IPS DF 19.7 (cell line): ENCODE data around the gene RASL12.
"Not testable (repeated sequence)": the region's sequence is repeated elsewhere in the genome, so short reads cannot be mapped to it uniquely, and the experiment has no call there.

ENCODE experiments used
- DNase-seq: peaks from one replicate; pipeline ENCODE4 v3.0.0-alpha.2; 2013; ENCODE audit warnings: low read depth, low spot score

RASL12 gene

DNA sequence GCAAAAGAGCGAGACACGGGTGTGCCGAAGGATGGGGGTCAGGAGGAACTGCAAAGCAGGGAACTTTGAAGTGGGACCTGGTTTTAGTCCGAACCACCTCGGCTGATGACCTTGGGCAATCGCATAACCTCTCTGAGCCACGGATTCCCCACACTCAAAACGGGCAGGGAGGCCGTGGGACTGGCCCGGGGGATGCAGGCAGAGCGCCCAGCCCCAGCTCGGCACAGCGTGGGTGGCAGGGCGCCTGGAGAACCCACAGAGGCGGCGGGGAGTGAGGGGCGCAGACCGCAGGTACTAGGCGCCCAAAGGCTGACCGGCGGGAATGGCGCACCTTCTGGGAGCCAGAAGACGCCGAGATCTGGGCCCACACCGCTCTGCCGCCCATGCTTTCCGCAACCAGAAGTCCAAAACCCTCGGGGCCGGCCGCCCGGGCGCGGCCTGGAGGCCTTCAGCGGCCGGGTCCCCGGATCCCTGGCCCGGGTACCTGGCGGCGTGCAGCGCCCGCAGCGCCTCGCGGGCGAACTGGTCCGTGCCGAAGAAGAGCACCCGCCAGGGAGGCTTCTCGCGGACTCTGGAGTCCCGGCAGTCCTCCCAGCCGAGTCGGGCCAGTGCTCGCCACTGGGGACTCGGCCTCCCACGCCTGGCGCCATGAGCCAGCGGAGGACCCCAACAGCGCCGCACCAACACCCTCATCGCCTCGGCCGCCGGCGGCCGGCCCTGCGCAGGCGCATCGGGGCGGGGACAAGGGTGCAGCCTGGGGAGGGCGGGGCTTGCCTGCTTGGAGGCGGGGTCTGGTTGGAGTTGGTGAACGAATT is 38.7 kb downstream of the RASL12 start, which contains the start of gene MTFMT:
TSS of gene MTFMT (minus strand) at position 719 of the 815 bp plus-strand sequence. CDS start at position 693, 26 bp downstream.
- DNase-seq = no peak

DNA sequence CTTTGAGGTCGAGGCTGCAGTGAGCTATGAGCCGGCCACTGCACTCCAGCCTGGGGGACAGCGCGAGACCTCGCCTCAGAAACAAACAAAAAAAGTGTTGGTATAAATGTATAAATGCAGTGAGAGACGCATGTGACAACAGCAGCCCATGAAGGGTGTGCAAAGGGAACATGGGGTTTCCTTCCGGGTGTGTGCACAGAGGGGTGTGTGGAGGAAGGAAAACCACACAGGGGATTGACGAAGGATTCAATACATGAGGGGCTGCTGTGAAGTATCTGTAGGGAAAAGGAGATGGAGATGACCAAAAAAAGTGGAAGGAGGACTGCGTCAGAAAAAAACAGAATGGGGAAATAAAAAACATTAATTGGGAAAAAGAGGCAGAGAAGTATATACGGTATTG is 39.5 kb downstream of the RASL12 start:
- no peak for DNase-seq

DNA sequence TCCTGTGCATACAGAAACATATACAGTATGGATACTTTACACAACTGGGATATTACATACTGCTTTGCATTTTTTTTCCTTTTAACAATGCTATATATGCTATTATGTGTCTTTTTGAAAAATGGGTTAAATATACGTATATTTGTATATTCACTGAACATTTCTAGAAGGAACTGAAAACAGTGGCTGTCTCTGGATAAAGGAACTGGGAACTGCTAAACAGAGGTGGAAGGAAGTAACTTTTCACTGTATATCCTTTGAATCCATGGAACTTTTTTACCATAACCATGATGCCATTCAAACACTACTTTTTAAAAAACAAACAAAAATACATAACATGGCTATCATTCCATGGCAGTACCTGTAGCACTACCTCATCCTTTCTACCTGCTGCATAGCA is 40.2 kb downstream of the RASL12 start:
- DNase-seq = no peak

DNA sequence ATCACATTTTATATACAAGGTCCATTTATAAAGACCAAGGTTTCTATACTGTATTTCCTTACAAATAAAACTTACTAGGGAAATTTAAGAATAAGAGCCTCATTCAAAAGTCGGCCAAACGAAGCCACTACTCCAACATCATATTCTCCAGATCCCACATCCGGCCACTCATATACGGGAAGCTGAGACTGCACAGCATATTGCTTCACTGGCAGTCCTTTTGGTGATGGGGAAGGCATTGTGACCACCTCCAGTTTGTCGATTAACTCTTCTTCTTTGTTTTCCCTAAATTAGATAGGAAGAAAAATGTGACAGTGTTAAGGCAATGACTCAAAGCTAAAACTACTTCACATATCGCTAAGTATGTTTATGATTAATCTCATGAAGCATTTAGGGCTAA is 41.0 kb downstream of the RASL12 start:
- DNase-seq = no peak

DNA sequence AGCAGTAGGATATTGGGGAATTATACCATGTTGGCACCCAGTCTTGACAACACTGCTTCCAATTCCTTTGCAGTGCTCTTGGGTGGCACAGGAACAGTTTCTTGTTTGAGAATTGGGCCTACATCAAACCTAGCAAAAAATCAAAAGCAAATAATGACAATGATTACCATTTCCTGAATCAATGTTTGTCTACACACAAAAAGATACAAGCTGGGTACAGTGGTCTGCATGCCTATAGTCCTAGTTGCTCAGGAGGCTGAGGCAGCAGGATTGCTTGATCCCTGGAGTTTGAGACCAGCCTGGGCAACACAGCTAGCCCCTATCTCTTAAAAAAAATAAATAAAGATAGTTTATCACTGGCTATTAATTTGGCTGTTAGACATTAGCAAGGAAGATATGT is 46.3 kb downstream of the RASL12 start:
- no peak for DNase-seq

DNA sequence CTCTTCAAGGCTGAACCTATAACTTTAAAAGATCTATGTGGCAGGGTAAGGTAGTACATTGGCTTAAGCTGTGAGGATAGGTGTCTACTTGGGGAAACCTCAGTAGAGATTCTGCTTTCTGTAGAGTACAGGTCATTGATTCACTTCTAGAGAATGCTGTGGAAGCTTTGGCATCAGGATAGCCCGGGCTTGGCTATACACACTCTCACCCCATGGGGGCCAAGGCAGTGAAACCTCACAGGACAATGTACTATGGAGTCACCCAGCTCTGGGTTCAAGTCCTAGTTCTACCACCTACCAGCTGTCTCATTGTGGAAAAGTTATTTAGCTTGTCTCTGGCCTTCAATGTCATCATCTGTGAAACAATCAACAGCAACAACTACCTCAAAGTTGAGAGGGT is 47.4 kb downstream of the RASL12 start:
- DNase-seq = no peak

DNA sequence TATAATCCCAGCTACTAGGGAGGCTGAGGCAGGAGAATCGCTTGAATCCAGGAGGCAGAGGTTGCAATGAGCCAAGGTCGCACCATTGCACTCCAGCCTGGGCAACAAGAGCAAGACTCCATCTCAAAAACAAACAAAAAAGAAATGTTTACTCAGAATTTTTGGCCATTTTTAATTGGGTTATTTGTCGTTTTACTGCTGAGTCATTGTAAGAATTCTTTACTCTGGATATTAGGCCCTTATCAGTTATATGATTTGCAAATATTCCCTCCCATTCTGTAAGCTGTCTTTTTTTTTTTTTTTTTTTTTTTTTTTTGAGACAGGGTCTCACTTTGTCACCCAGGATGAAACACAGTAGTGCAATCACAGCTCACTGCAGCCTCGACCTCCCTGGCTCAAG is 56.6 kb downstream of the RASL12 start:
- not testable (repeated sequence) for DNase-seq

DNA sequence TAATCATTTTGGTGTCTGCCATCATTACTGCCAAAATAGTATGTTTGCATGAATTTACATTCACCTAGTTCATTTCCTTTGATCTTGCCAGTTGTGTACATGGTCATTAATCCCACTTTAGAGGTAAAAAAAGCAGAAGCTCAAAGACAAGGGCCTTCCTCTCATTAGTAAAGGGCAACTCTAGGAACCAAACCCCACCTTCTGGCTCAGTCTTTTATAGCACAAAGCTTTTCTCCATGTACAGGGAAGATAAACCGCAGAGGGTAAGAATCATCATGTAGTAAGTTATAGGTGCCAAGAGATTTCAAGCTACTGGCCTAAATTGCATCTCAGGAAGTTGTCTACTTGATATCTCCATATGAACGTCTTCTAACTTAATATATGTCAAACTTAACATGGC is 58.8 kb downstream of the RASL12 start:
- no peak for DNase-seq

DNA sequence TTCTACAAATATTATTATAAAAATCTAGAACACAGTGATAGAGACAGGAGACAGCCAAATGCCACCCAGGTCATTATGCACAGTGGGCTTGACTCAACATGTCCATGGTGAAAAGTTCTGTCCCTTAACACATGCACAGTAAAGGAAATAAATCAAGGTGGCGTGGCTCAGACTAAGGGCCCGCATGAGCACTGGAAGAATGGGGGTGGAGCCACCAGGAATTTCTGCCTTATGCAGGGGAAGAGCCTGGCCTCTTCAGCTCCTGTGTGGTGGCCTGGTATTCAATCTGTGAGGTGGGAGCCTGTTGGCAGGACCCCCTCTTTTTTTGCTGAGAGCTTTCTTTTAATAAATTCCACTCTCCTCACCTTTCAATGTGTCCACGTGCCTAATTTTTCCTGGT is 60.9 kb downstream of the RASL12 start:
- no peak for DNase-seq

DNA sequence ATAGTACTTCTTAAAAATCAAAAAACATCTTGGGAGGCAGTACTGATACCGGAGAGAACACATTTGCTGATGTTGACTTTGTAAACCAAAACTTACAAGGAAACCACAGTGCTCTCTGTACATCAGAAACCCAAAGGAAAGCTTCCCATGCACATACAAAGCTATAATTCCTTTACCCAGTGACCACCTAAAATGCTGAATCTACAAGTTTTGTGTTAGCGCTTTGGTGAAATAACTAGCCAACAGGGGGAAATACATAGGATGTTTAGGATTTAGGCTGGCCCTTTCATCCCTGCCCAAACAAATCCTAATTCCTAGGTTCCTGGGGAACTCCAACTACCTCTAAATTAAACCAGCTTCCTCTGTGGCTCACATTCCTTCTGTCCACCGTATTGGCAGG is 62.8 kb downstream of the RASL12 start:
- DNase-seq = no peak
